A549 (cell line): ENCODE measurements around the gene SLCO2A1. TPM values are rescaled to one million over a fixed set of nuclear protein-coding genes. Genes with fewer than 3 reads are reported as not detected.

ENCODE experiments used
- ATAC-seq, 2 experiments: fragments of 200-7000 bp in 1 of 2; fragments of >200 bp in 1 of 2; cut with Nextera tagmentation in 1 of 2; cut with Tn5 transposase in 1 of 2; 3 replicates each; pipeline versions ENCODE4 v1.8.0 to v1.9.1; 2018 to 2020; ENCODE audit warnings: mild to moderate bottlenecking in 1 of 2, moderate library complexity in 1 of 2
- CTCF ChIA-PET: fragments of 300-600 bp; sonication (Branson Sonifier 250); formaldehyde crosslinking; extraction: SDS; loops from one replicate; lab custom pipeline; 2021; ENCODE audit warnings: antibody characterized with exemption, inconsistent platforms; lab: Yijun Ruan, JAX
- POLR2A ChIA-PET: fragments of 350-600 bp; formaldehyde crosslinking; extraction: SDS; loops from one replicate; lab custom pipeline; 2021; ENCODE audit warnings: antibody characterized with exemption, inconsistent platforms; lab: Yijun Ruan, JAX
- DNase-seq, 2 experiments: peaks; one replicate each; pipeline versions ENCODE4 v3.0.0 to v3.0.0-alpha.2; 2011 to 2016; ENCODE audit warnings: low read depth in 1 of 2, low spot score in 1 of 2
- FAIRE-seq: peaks from 2 replicates; lab custom pipeline; 2011; peaks lifted over from hg19 to GRCh38; lab: Jason Lieb, UNC
- H3K27ac ChIP-seq, 2 experiments: fragments of >200 bp; sonication (Bioruptor Twin); formaldehyde crosslinking; 3 replicates each; pipeline ENCODE4 v1.5.1; 2016 to 2017
- H3K4me1 ChIP-seq: fragments of >200 bp; sonication (Bioruptor Twin); formaldehyde crosslinking; 3 replicates; pipeline ENCODE4 v1.6.1; 2016
- H3K4me2 ChIP-seq: fragments of >200 bp; sonication (Bioruptor Twin); formaldehyde crosslinking; 3 replicates; pipeline ENCODE4 v1.6.1; 2016
- H3K4me3 ChIP-seq: fragments of >200 bp; sonication (Bioruptor Twin); formaldehyde crosslinking; 3 replicates; pipeline ENCODE4 v1.5.1; 2016
- H3K9me3 ChIP-seq: fragments of >200 bp; sonication (Bioruptor Twin); formaldehyde crosslinking; 3 replicates; pipeline ENCODE4 v1.6.1; 2016
- BHLHE40 ChIP-seq: IDR thresholded peaks from 2 replicates; pipeline ENCODE4 v1.6.1; 2012; ENCODE audit warnings: low read depth, low read length, inconsistent platforms
- CBX2 ChIP-seq: fragments of 200-600 bp; sonication (generic); IDR thresholded peaks from 2 replicates; pipeline ENCODE4 v1.6.1; 2016; ENCODE audit warnings: low read depth, mild to moderate bottlenecking, borderline replicate concordance
- CEBPB ChIP-seq, 2 experiments: fragments of >200 bp in 1 of 2; sonication (Bioruptor Twin) in 1 of 2; formaldehyde crosslinking in 1 of 2; IDR thresholded peaks; 2 replicates each; pipeline ENCODE4 v1.6.1; 2012 to 2016
- CHD2 ChIP-seq: fragments of 150-350 bp; IDR thresholded peaks from 2 replicates; pipeline ENCODE4 v1.6.1; 2014; ENCODE audit warnings: low read length; ENCODE audit not compliant: partially characterized antibody
- CHD4 ChIP-seq: fragments of 200-600 bp; sonication (generic); IDR thresholded peaks from 2 replicates; pipeline ENCODE4 v1.6.1; 2016; ENCODE audit warnings: antibody characterized with exemption, mild to moderate bottlenecking, borderline replicate concordance
- CTCF ChIP-seq: fragments of >200 bp; sonication (Bioruptor Twin); formaldehyde crosslinking; IDR thresholded peaks from 3 replicates; pipeline ENCODE4 v1.5.1; 2016
- EHMT2 ChIP-seq: fragments of 200-600 bp; sonication (generic); IDR thresholded peaks from 2 replicates; pipeline ENCODE4 v1.6.1; 2016; ENCODE audit warnings: antibody characterized with exemption, low read depth, mild to moderate bottlenecking, moderate library complexity
- EP300 ChIP-seq, 2 experiments: fragments of >200 bp; sonication (Bioruptor Twin); formaldehyde crosslinking; IDR thresholded peaks; 2 replicates in 1 of 2; 3 replicates in 1 of 2; pipeline ENCODE4 v1.6.1; 2016 to 2017
- FOSL2 ChIP-seq, 2 experiments: fragments of 450-650 bp in 1 of 2; fragments of >200 bp in 1 of 2; sonication (Bioruptor Twin) in 1 of 2; formaldehyde crosslinking; IDR thresholded peaks; 2 replicates each; pipeline versions ENCODE4 v1.5.0 to v1.6.1; 2016 to 2020; ENCODE audit warnings: mild to moderate bottlenecking in 1 of 2, moderate library complexity in 1 of 2
- HES2 ChIP-seq: fragments of >200 bp; sonication (Bioruptor Twin); formaldehyde crosslinking; IDR thresholded peaks from 2 replicates; pipeline ENCODE4 v1.6.1; 2016
- HOXA7 ChIP-seq: fragments of 250-450 bp; sonication (Bioruptor Pico); IDR thresholded peaks from 2 replicates; pipeline ENCODE4 v1.5.0; 2020; ENCODE audit warnings: mild to moderate bottlenecking, moderate library complexity
- HOXB13 ChIP-seq: fragments of 250-450 bp; sonication (Bioruptor Pico); IDR thresholded peaks from 2 replicates; pipeline ENCODE4 v1.5.0; 2020; ENCODE audit warnings: low read depth, mild to moderate bottlenecking, moderate library complexity
- HOXB5 ChIP-seq: fragments of 250-450 bp; sonication (Bioruptor Pico); IDR thresholded peaks from 2 replicates; pipeline ENCODE4 v1.5.0; 2020; ENCODE audit warnings: mild to moderate bottlenecking, moderate library complexity
- KDM1A ChIP-seq: fragments of 200-600 bp; sonication (generic); IDR thresholded peaks from 2 replicates; pipeline ENCODE4 v1.6.1; 2016; ENCODE audit warnings: low read depth, mild to moderate bottlenecking
- MAFK ChIP-seq: fragments of 450-650 bp; IDR thresholded peaks from 2 replicates; pipeline ENCODE4 v1.6.1; 2014; ENCODE audit not compliant: partially characterized antibody
- MAX ChIP-seq: IDR thresholded peaks from 2 replicates; pipeline ENCODE4 v1.6.1; 2012
- MYC ChIP-seq: IDR thresholded peaks from 2 replicates; pipeline ENCODE4 v1.6.1; 2012; ENCODE audit warnings: mild to moderate bottlenecking, inconsistent platforms, low read length, improper control_type of control experiment, borderline replicate concordance
- NFE2L2 ChIP-seq: fragments of 150-350 bp; conservative IDR thresholded peaks from 2 replicates; pipeline ENCODE4 v1.6.1; 2014; ENCODE audit warnings: low read length
- NPAS2 ChIP-seq: fragments of 250-450 bp; sonication (Bioruptor Pico); IDR thresholded peaks from 2 replicates; pipeline ENCODE4 v1.8.0; 2022; ENCODE audit warnings: mild to moderate bottlenecking, moderate library complexity, borderline replicate concordance
- POLR2A ChIP-seq: IDR thresholded peaks from 2 replicates; pipeline ENCODE4 v1.6.1; 2012; ENCODE audit warnings: mild to moderate bottlenecking, low read length
- RARB ChIP-seq: fragments of 250-450 bp; sonication (Bioruptor Pico); IDR thresholded peaks from 2 replicates; pipeline ENCODE4 v1.8.0; 2021; ENCODE audit warnings: mild to moderate bottlenecking, moderate library complexity
- RCOR1 ChIP-seq: fragments of 150-350 bp; IDR thresholded peaks from 2 replicates; pipeline ENCODE4 v1.6.1; 2014; ENCODE audit warnings: antibody characterized with exemption, low read length, low read depth
- REST ChIP-seq: fragments of 200-600 bp; sonication (generic); IDR thresholded peaks from 2 replicates; pipeline ENCODE4 v1.6.1; 2016; ENCODE audit warnings: antibody characterized with exemption, mild to moderate bottlenecking, moderate library complexity
- TFCP2L1 ChIP-seq: fragments of 250-450 bp; sonication (Bioruptor Pico); IDR thresholded peaks from 2 replicates; pipeline ENCODE4 v1.5.0; 2021; ENCODE audit warnings: mild to moderate bottlenecking
- USF2 ChIP-seq: fragments of 450-650 bp; IDR thresholded peaks from 2 replicates; pipeline ENCODE4 v1.6.1; 2014; ENCODE audit warnings: antibody characterized with exemption
- ZC3H11A ChIP-seq: fragments of 450-650 bp; IDR thresholded peaks from 2 replicates; pipeline ENCODE4 v1.6.1; 2014; ENCODE audit warnings: antibody characterized with exemption, mild to moderate bottlenecking
- WGBS: methylation state at CpG from one replicate; pipeline ENCODE4 v1.1.6; 2017; ENCODE audit errors: missing lambda C conversion rate; 5-methylcytosine and 5-hydroxymethylcytosine counted together
- polyA plus RNA-seq, 4 experiments: library from polyadenylated mRNA; depleted of rRNA in 3 of 4; stranded (reverse); fragments of >200 nt; fragmentation: RNase III in 1 of 4; extraction: RNeasy Plus Mini Kit Qiagen cat#74134 plus additional on column Dnase treatment in 1 of 4; gene quantifications; 2 replicates in 3 of 4; 3 replicates in 1 of 4; pipeline ENCODE4 v1.2.3, GENCODE V29; 2011 to 2017

SLCO2A1 gene
- polyA plus RNA-seq, 2 of the 4 experiments (the other 2 are of a cell fraction), result 0.12 TPM; not detected in 1

GRCh38 chr3:133984975-133985374, 44.8 kb downstream of the SLCO2A1 start:
- Histone ChIP-seq H3K4me1 (no peaks in the 10 kb centered on the region), H3K27ac (no peak overlapping the region), H3K4me3 (no peak overlapping the region), H3K4me2 (no peak overlapping the region), H3K9me3 (no peaks in the 10 kb centered on the region)
- no peak for FAIRE-seq
- no peak for TF ChIP-seq KDM1A
- TF ChIP-seq TFCP2L1 (CRISPR knock-in tag), result no peak
- TF ChIP-seq FOSL2 (IDR thresholded peaks at IDR 0.05), result no peak
- no peak for TF ChIP-seq FOSL2 (CRISPR knock-in tag; IDR thresholded peaks at IDR 0.05)
- TF ChIP-seq EP300 (IDR thresholded peaks at IDR 0.05), result no peak
- no peak for TF ChIP-seq USF2
- no peak for TF ChIP-seq EHMT2
- TF ChIP-seq HES2, result no peak
- no peak for TF ChIP-seq CHD4
- TF ChIP-seq MAX, result no peak
- TF ChIP-seq CEBPB (IDR thresholded peaks at IDR 0.05), result no peak
- no peak for TF ChIP-seq BHLHE40
- TF ChIP-seq ZC3H11A, result no peak
- no peak for TF ChIP-seq REST
- no peak for TF ChIP-seq CBX2
- no peak for TF ChIP-seq HOXB13 (CRISPR knock-in tag)
- no peak for TF ChIP-seq RCOR1
- no peak for TF ChIP-seq NFE2L2
- no peak for TF ChIP-seq MAFK
- no peak for TF ChIP-seq RARB (CRISPR knock-in tag)
- no peak for ATAC-seq
- POLR2A ChIA-PET, result no interaction called here
- no peak for DNase-seq
- WGBS, result 54% methylated on average over 7 of the region's 7 CpGs
- CTCF ChIA-PET, result interaction anchor here (1.0 kb wide), 1 partner anchor 8 kb away, joined by 3 read pairs; no protein-coding TSS in a partner anchor

GRCh38 chr3:133983576-133984560, 45.9 kb downstream of the SLCO2A1 start:
- no peak overlapping the region for H3K4me2 ChIP-seq
- FAIRE-seq (no peak), DNase-seq (no peak), ATAC-seq (no peak)
- POLR2A ChIA-PET, result no interaction called here
- H3K4me3 ChIP-seq, result no peak overlapping the region
- CTCF ChIA-PET, result interaction anchor here (1.0 kb wide), 1 partner anchor 9 kb away, joined by 3 read pairs; no protein-coding TSS in a partner anchor
- H3K27ac ChIP-seq, result no peak overlapping the region
- H3K4me1 ChIP-seq, result no peaks in the 10 kb centered on the region
- no peaks in the 10 kb centered on the region for H3K9me3 ChIP-seq
- 35% methylated on average over 9 of the region's 9 CpGs for WGBS
- TF ChIP-seq CHD2 (no peak), CTCF (no peak), NPAS2 (CRISPR knock-in tag) (no peak), HOXB5 (CRISPR knock-in tag) (no peak), REST (no peak), POLR2A (no peak), EHMT2 (no peak), CHD4 (no peak), KDM1A (no peak), CBX2 (no peak), HOXA7 (CRISPR knock-in tag) (no peak), MYC (no peak)
